Loucy (cell line): ENCODE measurements around the gene MYRIP.
"Not testable (repeated sequence)": the region's sequence is repeated elsewhere in the genome, so short reads cannot be mapped to it uniquely, and the experiment has no call there.

Experiments
- H2AFZ ChIP-seq: fragments of 200-600 bp; sonication (generic); 2 replicates; pipeline ENCODE4 v1.6.0; 2016; ENCODE audit warnings: antibody characterized with exemption, mild to moderate bottlenecking, low read length, moderate library complexity
- H3F3A ChIP-seq: fragments of 200-600 bp; 2 replicates; pipeline ENCODE4 v1.6.0; 2016; ENCODE audit warnings: antibody characterized with exemption, low read depth, mild to moderate bottlenecking
- H3K27me3 ChIP-seq: fragments of 200-600 bp; sonication (generic); 2 replicates; pipeline ENCODE4 v1.6.1; 2014; ENCODE audit warnings: low read length, mild to moderate bottlenecking; ENCODE audit not compliant: insufficient read depth, poor library complexity, severe bottlenecking
- H3K36me3 ChIP-seq: fragments of 200-600 bp; sonication (generic); 2 replicates; pipeline ENCODE4 v1.6.1; 2016; ENCODE audit warnings: low read length; ENCODE audit not compliant: insufficient read depth
- H3K4me1 ChIP-seq: fragments of 200-600 bp; sonication (generic); 2 replicates; pipeline ENCODE4 v1.5.1; 2014; ENCODE audit warnings: low read length, mild to moderate bottlenecking; ENCODE audit not compliant: insufficient read depth, poor library complexity, severe bottlenecking
- H3K4me2 ChIP-seq: fragments of 200-600 bp; sonication (generic); 2 replicates; pipeline ENCODE4 v1.6.0; 2014; ENCODE audit warnings: antibody characterized with exemption, low read length, low read depth, mild to moderate bottlenecking; ENCODE audit not compliant: poor library complexity, severe bottlenecking
- H3K4me3 ChIP-seq: fragments of 200-600 bp; sonication (generic); 2 replicates; pipeline ENCODE4 v1.5.1; 2014; ENCODE audit warnings: low read length, mild to moderate bottlenecking, mixed read lengths; ENCODE audit not compliant: poor library complexity, severe bottlenecking
- H3K79me2 ChIP-seq: fragments of 200-600 bp; sonication (generic); 2 replicates; pipeline ENCODE4 v1.6.1; 2014; ENCODE audit warnings: low read length; ENCODE audit not compliant: insufficient read depth
- H3K9ac ChIP-seq: fragments of 200-600 bp; sonication (generic); 2 replicates; pipeline ENCODE4 v1.6.0; 2014; ENCODE audit warnings: mild to moderate bottlenecking, low read depth, low read length, moderate library complexity; ENCODE audit not compliant: poor library complexity, severe bottlenecking
- H3K9me2 ChIP-seq: fragments of 200-600 bp; sonication (generic); replicated peaks from 2 replicates; pipeline ENCODE4 v1.6.1; 2016; ENCODE audit warnings: low read depth, low read length, mixed read lengths
- H3K9me3 ChIP-seq: fragments of 200-600 bp; sonication (generic); 2 replicates; pipeline ENCODE4 v1.6.1; 2014; ENCODE audit warnings: mild to moderate bottlenecking, antibody characterized with exemption, low read length, low read depth; ENCODE audit not compliant: insufficient read depth
- H4K20me1 ChIP-seq: fragments of 200-600 bp; sonication (generic); 2 replicates; pipeline ENCODE4 v1.6.0; 2014; ENCODE audit warnings: antibody characterized with exemption, low read length, mild to moderate bottlenecking; ENCODE audit not compliant: insufficient read depth, poor library complexity, severe bottlenecking
- EZH2phosphoT487 ChIP-seq: fragments of 200-600 bp; IDR thresholded peaks from 2 replicates; pipeline ENCODE4 v1.6.1; 2018; ENCODE audit warnings: antibody characterized with exemption, mild to moderate bottlenecking, moderate library complexity, borderline replicate concordance
- TF ChIP-seq, protein P1 (sequence below): fragments of 200-600 bp; sonication (generic); conservative IDR thresholded peaks from 2 replicates; pipeline ENCODE4 v1.5.1; 2014; ENCODE audit warnings: mild to moderate bottlenecking, antibody characterized with exemption, low read length

The MYRIP gene

DNA sequence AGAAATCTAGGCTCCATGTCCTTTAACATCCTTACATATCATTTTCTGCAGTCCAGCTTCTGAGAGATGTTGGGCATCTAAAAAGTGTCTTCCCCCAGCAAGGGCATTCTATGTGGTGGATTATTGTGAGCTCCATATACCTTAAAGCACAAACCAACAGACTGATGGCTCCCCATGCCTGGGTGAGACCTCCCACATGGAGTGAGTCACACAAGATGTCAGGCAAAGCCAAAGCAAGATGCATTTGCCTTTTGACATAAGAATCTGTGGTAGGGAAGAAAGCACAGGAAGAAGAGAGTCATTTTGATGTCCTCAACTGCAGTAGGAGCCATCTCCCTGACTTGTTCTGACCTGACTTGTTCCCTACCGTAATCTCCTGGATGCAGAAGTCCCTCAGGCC is 261.4 kb downstream of the MYRIP start:
- no peaks in the 10 kb centered on the region for H3K79me2 ChIP-seq
- H3K36me3 ChIP-seq, result no peaks in the 10 kb centered on the region
- H3K9ac ChIP-seq, result no peak overlapping the region
- no peaks in the 10 kb centered on the region for H3K9me2 ChIP-seq
- no peak overlapping the region for H3K4me3 ChIP-seq
- H3F3A ChIP-seq, result no peaks in the 10 kb centered on the region
- no peaks in the 10 kb centered on the region for H3K27me3 ChIP-seq
- no peak for TF ChIP-seq EZH2phosphoT487
- H3K4me1 ChIP-seq, result no peaks in the 10 kb centered on the region
- H2AFZ ChIP-seq, result no peak overlapping the region
- H3K4me2 ChIP-seq, result no peak overlapping the region
- no peaks in the 10 kb centered on the region for H3K9me3 ChIP-seq
- no peaks in the 10 kb centered on the region for H4K20me1 ChIP-seq

DNA sequence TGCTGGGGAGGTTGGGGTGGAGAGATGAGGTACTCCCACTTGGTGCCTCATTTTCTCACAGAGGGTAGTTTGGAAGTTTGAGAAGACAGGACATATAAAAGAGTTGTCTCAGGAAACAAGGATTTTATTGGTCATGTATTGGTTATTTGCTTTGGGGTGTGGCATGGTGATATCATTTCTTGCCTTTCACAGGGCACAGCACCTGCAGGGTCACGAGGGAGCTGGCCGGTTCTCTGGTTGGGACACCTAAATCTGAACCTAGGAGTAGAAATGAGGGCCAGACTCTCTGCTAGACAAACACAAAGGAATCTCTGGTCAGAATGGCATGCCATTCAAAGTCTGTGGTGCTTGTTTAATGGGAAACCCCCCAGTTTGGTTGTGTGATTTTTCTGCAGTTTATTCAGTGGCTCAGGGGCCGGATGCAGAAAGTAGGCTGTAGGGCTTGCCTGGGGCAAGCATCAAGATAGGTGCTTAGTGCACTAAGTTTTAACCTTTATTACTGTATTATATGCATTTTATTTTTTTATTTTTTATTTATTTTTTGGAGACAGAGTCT is 262.4 kb downstream of the MYRIP start:
- H3K4me1 ChIP-seq, result no peaks in the 10 kb centered on the region
- no peak overlapping the region for H2AFZ ChIP-seq
- TF ChIP-seq EZH2phosphoT487, result no peak
- TF ChIP-seq, protein P1, sequence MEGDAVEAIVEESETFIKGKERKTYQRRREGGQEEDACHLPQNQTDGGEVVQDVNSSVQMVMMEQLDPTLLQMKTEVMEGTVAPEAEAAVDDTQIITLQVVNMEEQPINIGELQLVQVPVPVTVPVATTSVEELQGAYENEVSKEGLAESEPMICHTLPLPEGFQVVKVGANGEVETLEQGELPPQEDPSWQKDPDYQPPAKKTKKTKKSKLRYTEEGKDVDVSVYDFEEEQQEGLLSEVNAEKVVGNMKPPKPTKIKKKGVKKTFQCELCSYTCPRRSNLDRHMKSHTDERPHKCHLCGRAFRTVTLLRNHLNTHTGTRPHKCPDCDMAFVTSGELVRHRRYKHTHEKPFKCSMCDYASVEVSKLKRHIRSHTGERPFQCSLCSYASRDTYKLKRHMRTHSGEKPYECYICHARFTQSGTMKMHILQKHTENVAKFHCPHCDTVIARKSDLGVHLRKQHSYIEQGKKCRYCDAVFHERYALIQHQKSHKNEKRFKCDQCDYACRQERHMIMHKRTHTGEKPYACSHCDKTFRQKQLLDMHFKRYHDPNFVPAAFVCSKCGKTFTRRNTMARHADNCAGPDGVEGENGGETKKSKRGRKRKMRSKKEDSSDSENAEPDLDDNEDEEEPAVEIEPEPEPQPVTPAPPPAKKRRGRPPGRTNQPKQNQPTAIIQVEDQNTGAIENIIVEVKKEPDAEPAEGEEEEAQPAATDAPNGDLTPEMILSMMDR, result no peak
- H3F3A ChIP-seq, result no peaks in the 10 kb centered on the region
- no peaks in the 10 kb centered on the region for H3K79me2 ChIP-seq
- no peak overlapping the region for H3K4me3 ChIP-seq
- no peaks in the 10 kb centered on the region for H3K27me3 ChIP-seq
- no peak overlapping the region for H3K9ac ChIP-seq
- H3K9me3 ChIP-seq, result no peaks in the 10 kb centered on the region
- no peaks in the 10 kb centered on the region for H4K20me1 ChIP-seq
- no peaks in the 10 kb centered on the region for H3K9me2 ChIP-seq
- H3K36me3 ChIP-seq, result no peaks in the 10 kb centered on the region
- no peak overlapping the region for H3K4me2 ChIP-seq

DNA sequence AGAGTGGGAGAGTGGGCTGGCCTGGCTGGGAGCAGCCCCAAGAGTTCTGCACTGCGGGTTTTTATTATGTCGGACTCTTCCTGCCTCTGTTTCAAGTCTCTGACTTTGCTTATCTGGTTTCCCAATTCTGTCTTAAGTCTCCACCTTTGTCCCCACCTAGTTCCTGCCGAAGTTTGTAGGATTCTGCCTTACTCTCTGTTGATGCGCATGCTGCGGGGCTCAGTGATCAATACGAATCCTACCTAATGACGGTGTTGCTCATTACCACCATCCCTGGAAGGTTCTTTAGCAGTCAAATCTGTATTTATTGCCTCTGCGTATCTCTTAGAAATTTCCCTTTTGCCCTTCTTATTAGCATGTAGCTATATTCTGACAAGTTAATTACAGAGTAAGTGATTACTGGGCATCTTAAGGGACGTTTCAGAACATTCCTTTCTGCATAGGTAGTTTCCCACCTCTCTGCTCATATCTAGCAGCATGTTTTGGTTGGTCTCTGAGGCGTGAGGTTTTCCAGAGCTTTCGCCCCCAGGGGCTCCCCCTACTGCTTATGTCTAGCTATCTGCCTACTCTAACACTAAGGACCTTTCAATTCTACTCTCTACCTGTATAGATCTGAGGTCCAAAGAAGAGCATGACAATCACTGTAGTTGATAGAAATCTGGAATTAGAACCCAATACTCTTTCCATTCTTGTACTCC is 264.1 kb downstream of the MYRIP start:
- no peak overlapping the region for H3K4me3 ChIP-seq
- no peaks in the 10 kb centered on the region for H3K79me2 ChIP-seq
- no peaks in the 10 kb centered on the region for H3K4me1 ChIP-seq
- H4K20me1 ChIP-seq, result no peaks in the 10 kb centered on the region
- H3F3A ChIP-seq, result no peaks in the 10 kb centered on the region
- no peaks in the 10 kb centered on the region for H3K36me3 ChIP-seq
- TF ChIP-seq, protein P1, result peak; percentile 46
- no peak for TF ChIP-seq EZH2phosphoT487
- no peaks in the 10 kb centered on the region for H3K9me2 ChIP-seq
- H3K9me3 ChIP-seq, result no peaks in the 10 kb centered on the region
- H3K4me2 ChIP-seq, result no peak overlapping the region
- no peaks in the 10 kb centered on the region for H3K27me3 ChIP-seq
- H2AFZ ChIP-seq, result no peak overlapping the region
- no peak overlapping the region for H3K9ac ChIP-seq

DNA sequence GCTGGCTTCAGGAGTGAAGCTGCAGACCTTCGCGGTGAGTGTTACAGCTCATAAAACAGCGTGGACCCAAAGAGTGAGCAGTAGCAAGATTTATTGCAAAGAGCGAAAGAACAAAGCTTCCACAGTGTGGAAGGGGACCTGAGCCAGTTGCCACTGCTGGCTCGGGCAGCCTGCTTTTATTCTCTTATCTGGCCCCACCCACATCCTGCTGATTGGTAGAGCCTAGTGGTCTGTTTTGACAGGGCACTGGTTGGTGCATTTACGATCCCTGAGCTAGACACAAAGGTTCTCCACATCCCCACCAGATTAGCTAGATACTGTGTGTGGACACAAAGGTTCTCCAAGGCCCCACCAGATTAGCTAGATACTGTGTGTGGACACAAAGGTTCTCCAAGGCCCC is 267.7 kb downstream of the MYRIP start:
- H2AFZ ChIP-seq, result not testable (repeated sequence)

DNA sequence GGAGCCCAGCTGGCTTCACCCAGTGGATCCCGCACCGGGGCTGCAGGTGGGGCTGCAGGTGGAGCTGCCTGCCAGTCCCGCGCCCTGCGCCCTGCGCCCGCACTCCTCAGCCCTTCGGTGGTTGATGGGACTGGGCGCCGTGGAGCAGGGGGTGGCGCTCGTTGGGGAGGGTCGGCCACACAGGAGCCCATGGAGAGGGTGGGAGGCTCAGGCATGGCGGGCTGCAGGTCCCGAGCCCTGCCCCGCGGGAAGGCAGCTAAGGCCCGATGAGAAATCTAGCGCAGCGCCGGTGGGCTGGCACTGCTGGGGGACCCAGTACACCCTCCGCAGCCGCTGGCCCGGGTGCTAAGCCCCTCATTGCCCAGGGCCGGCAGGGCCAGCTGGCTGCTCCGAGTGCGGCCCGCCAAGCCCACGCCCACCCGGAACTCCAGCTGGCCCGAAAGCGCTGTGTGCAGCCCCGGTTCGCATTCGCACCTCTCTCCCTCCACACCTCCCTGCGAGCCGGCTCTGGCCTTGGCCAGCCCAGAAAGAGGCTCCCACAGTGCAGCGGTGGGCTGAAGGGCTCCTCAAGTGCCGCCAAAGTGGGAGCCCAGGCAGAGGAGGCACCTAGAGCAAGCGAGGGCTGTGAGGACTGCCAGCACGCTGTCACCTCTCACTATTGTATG is 268.6 kb downstream of the MYRIP start:
- not testable (repeated sequence) for H3K4me3 ChIP-seq, H2AFZ ChIP-seq, H3K4me2 ChIP-seq, H3K4me1 ChIP-seq, H3K27me3 ChIP-seq, H3K36me3 ChIP-seq, H3K9ac ChIP-seq, H4K20me1 ChIP-seq, H3K9me2 ChIP-seq, H3K9me3 ChIP-seq, H3K79me2 ChIP-seq, H3F3A ChIP-seq

More for the DNA sequence above, 267.7 kb downstream of the MYRIP start:
- H3F3A ChIP-seq, H3K27me3 ChIP-seq, H3K9me2 ChIP-seq, H3K4me3 ChIP-seq, H3K4me1 ChIP-seq, H3K9ac ChIP-seq, H3K4me2 ChIP-seq, H4K20me1 ChIP-seq, H3K9me3 ChIP-seq, H3K36me3 ChIP-seq, H3K79me2 ChIP-seq: not testable (repeated sequence)
